HuH-7.5 (cell line): ENCODE data around the gene ANKRD62.
"Not testable (repeated sequence)": the region's sequence is repeated elsewhere in the genome, so short reads cannot be mapped to it uniquely, and the experiment has no call there.

Source experiments
- DNase-seq: peaks from one replicate; pipeline ENCODE4 v3.0.0; 2011; ENCODE audit warnings: low spot score

The ANKRD62 gene

GRCh38 chr18:12099160-12099559 is 5.5 kb downstream of the ANKRD62 start:
- no peak for DNase-seq

GRCh38 chr18:12101266-12101665 is 7.6 kb downstream of the ANKRD62 start:
- DNase-seq, result no peak

GRCh38 chr18:12102136-12102842 is 8.6 kb downstream of the ANKRD62 start:
- DNase-seq, result no peak

GRCh38 chr18:12106471-12106870 is 12.8 kb downstream of the ANKRD62 start:
- DNase-seq, result no peak

GRCh38 chr18:12109836-12110235 is 16.2 kb downstream of the ANKRD62 start:
- DNase-seq, result no peak

- no peak for DNase-seq
Measured at GRCh38 chr18:12113999-12114646, 20.5 kb downstream of the ANKRD62 start.

- no peak for DNase-seq
Measured at GRCh38 chr18:12119358-12119757, 25.7 kb downstream of the ANKRD62 start.

- DNase-seq, result no peak
Measured at GRCh38 chr18:12121175-12122042, 27.8 kb downstream of the ANKRD62 start.

- DNase-seq, result not testable (repeated sequence)
Measured at GRCh38 chr18:12122043-12122389, 28.4 kb downstream of the ANKRD62 start.

- not testable (repeated sequence) for DNase-seq
Measured at GRCh38 chr18:12127647-12128046, 34.0 kb downstream of the ANKRD62 start.

- DNase-seq, result not testable (repeated sequence)
Measured at GRCh38 chr18:12138831-12139230, 45.2 kb downstream of the ANKRD62 start.

GRCh38 chr18:12140866-12141265 is 47.2 kb downstream of the ANKRD62 start:
- DNase-seq, result not testable (repeated sequence)

GRCh38 chr18:12141778-12142177 is 48.1 kb downstream of the ANKRD62 start:
- DNase-seq, result not testable (repeated sequence)

GRCh38 chr18:12149431-12149830 is 55.8 kb downstream of the ANKRD62 start:
- not testable (repeated sequence) for DNase-seq

- DNase-seq, result no peak
Measured at GRCh38 chr18:12154361-12154760, 60.7 kb downstream of the ANKRD62 start.

- no peak for DNase-seq
Measured at GRCh38 chr18:12155996-12156395, 62.4 kb downstream of the ANKRD62 start.

GRCh38 chr18:12159446-12159845 is 65.8 kb downstream of the ANKRD62 start:
- DNase-seq, result no peak

- no peak for DNase-seq
Measured at GRCh38 chr18:12162786-12163185, 69.1 kb downstream of the ANKRD62 start.

- no peak for DNase-seq
Measured at GRCh38 chr18:12165038-12165768, 71.6 kb downstream of the ANKRD62 start.
